Measurements from ENCODE around the gene P2RX1. TPM values are rescaled to one million over a fixed set of nuclear protein-coding genes. Genes with fewer than 3 reads are reported as not detected.

The P2RX1 gene
- total RNA-seq, 1 experiment from 2014 or later = not detected

GRCh38 chr17:3924512-3925350, 8.5 kb upstream of the P2RX1 start:
- H3T11ph ChIP-seq (ENCODE audit: low read length) = no peak overlapping the region
- peak overlapping the region in 1 of 3 experiments; percentile 87; a peak in 2 of 7 replicates for H3K27ac Mint-ChIP-seq
- H2BK5ac ChIP-seq (ENCODE audit: insufficient read length, low read length) = no peak overlapping the region
- no peak overlapping the region for H2AK5ac ChIP-seq (ENCODE audit: insufficient read length, low read length)
- no peak for DNase-seq
- no peak overlapping the region for H2BK20ac ChIP-seq (ENCODE audit: low read depth, low read length, poor library complexity, severe bottlenecking)
- H2AFZ ChIP-seq (ENCODE audit: low read length) = no peak overlapping the region
- H4K91ac ChIP-seq (ENCODE audit: insufficient read length, low read depth, low read length) = no peak overlapping the region
- no peaks in the 10 kb centered on the region for H3K23me2 ChIP-seq (ENCODE audit: insufficient read length, low read depth, low read length, poor library complexity, severe bottlenecking)
- no peak overlapping the region for H2BK15ac ChIP-seq (ENCODE audit: low read depth, low read length)
- H4K5ac ChIP-seq (ENCODE audit: insufficient read length, low read depth, low read length) = no peak overlapping the region
- H3K79me2 ChIP-seq (ENCODE audit: insufficient read depth, low read length) = no peaks in the 10 kb centered on the region
- no peaks in the 10 kb centered on the region for H4K20me1 ChIP-seq (ENCODE audit: control insufficient read depth, insufficient read depth, insufficient read length)
- H3K18ac ChIP-seq (ENCODE audit: insufficient read length, low read depth, low read length) = no peak overlapping the region
- no peak overlapping the region for H3K23ac ChIP-seq (ENCODE audit: insufficient read length, low read depth, low read length)
- H3K14ac ChIP-seq (ENCODE audit: insufficient read depth, low read length) = no peak overlapping the region; the same call in 1 of the 2 replicates
- H3K36me3 Mint-ChIP-seq (ENCODE audit: insufficient read depth in 1 of 3, low read depth in 3 of 3) = no peaks in the 10 kb centered on the region
- WGBS (ENCODE audit: extremely low coverage, insufficient read length, low lambda C conversion rate) = no CpG with 5 or more reads among the region's 40 CpGs
- H3K4ac ChIP-seq (ENCODE audit: low read depth, low read length) = no peak overlapping the region
- peaks cover 13 to 38% of the 10 kb centered on the region in 2 experiments; a peak in 3 of 4 replicates for H3K4me1 Mint-ChIP-seq
- no peak overlapping the region for H3K56ac ChIP-seq (ENCODE audit: insufficient read length, low read depth, low read length)
- no peaks in the 10 kb centered on the region for H3K4me1 ChIP-seq (ENCODE audit: insufficient read depth, low read length)
- H3K79me1 ChIP-seq (ENCODE audit: insufficient read depth, low read depth, low read length, poor library complexity, severe bottlenecking) = no peaks in the 10 kb centered on the region
- no peak overlapping the region for H2BK120ac ChIP-seq (ENCODE audit: low read depth, low read length, poor library complexity, severe bottlenecking)
- no peak overlapping the region for H2BK12ac ChIP-seq (ENCODE audit: insufficient read length, low read depth, low read length)
- H3K9me3 Mint-ChIP-seq = no peaks in the 10 kb centered on the region
- no peak for TF ChIP-seq CTCF (conservative IDR thresholded peaks at IDR 0.05)
- no peaks in the 10 kb centered on the region for H3K27me3 ChIP-seq (ENCODE audit: insufficient read depth, low read length)
- no peaks in the 10 kb centered on the region for H3K9me3 ChIP-seq (ENCODE audit: control insufficient read depth, low read depth, low read length)
- no peak overlapping the region for H3K9ac ChIP-seq (ENCODE audit: extremely low read depth, insufficient read length, low read length)
- H3K27ac ChIP-seq (ENCODE audit: insufficient read length, low read depth, low read length) = no peak overlapping the region
- H3K4me3 Mint-ChIP-seq = no peak overlapping the region
- H3K4me2 ChIP-seq (ENCODE audit: insufficient read depth, insufficient read length, low read length) = no peak overlapping the region
- no peaks in the 10 kb centered on the region for H3K27me3 Mint-ChIP-seq (ENCODE audit: low read depth)
- H4K8ac ChIP-seq (replicated peaks; ENCODE audit: insufficient read length, low read depth, low read length) = no peak overlapping the region
